Smooth muscle cell of the umbilical artery (primary cell): Measurements from ENCODE around the gene RCN2. TPM values are rescaled to one million over a fixed set of nuclear protein-coding genes. Genes with fewer than 3 reads are reported as not detected.

Experiments
- total RNA-seq: library from RNA; depleted of rRNA; stranded (reverse); fragments of >200 nt; gene quantifications from 2 replicates; pipeline ENCODE4 v1.2.3, GENCODE V29; 2014

The RCN2 gene, protein sequence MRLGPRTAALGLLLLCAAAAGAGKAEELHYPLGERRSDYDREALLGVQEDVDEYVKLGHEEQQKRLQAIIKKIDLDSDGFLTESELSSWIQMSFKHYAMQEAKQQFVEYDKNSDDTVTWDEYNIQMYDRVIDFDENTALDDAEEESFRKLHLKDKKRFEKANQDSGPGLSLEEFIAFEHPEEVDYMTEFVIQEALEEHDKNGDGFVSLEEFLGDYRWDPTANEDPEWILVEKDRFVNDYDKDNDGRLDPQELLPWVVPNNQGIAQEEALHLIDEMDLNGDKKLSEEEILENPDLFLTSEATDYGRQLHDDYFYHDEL
- total RNA-seq, result 132 and 138 TPM in 2 replicates

DNA sequence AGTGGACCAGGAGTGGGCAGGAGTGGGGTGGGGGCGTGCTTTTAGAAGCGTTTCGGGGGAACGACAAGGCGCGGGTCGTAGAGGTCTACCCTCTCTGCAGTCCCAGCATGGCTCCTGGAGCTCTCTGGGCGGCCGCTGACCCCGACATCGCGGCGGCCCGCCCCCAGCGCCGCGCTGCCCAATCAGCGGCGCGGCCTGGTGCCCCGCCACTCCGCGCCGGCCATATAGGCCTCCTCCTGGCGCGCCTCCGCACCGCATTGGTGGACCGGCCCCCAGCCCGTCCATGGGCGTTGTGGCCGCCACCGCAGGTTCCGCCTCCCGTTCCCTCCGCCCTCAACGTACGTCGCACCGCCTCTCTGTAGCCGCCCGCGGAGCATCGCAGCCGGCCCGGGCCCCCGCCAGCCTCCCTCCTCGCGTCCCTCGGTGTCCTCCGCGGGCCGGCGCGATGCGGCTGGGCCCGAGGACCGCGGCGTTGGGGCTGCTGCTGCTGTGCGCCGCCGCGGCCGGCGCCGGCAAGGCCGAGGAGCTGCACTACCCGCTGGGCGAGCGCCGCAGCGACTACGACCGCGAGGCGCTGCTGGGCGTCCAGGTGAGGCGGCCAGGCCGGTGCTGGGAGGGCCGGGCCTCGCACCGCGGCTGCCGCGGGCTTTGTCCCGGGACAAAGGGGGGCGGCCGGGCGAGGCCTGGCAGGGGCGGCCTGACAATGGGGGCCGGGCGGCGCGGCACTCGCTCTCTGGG, at the start of gene RCN2:
Gene RCN2 (plus strand): TSS at position 353 of the 738 bp plus-strand sequence. CDS start 93 bp downstream, at position 446.

DNA sequence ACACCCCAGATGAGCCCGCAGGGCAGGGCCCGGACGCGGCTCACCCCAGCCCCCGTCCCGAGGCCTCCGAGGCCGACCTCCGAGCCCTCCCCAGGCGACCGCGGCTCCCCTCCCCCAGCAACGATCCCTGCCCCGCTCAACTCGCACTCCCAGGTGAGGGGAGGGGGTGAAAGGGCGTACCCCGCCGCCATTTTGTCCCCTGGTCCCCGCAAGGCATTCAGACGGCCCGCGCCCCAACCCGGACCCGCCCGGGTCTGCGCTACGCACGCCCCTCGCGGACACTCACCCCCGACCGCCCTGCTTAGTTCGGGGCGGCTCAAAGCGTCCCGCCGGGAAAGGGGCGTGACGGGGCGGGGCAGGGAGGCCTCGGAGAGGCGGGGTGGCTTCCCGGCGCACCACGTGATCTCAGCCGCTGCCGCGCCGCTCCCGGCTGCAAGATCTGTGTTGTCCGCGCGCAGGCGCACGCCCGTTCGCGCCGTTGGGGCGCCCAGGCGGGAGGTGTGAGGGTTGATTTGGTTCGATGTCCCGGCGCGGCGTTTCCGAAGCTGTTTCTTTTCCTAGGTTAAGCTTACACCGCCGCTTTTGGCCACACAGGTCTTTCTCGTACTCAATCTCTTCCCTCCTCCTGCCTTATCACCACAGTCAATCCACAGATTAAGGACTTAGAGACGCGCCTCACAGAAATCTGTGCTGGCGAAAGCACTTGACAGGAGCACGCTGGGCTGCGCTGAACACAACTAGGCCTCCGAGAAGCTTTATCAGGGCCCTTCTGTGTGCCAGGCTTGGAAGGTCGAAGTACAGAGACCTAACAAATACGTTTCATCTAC, 26.3 kb upstream of the RCN2 start, which contains the start of gene SCAPER:
Gene SCAPER (minus strand): TSS at position 328 of the 827 bp plus-strand sequence. CDS start 21,523 bp downstream, outside the sequence.

DNA sequence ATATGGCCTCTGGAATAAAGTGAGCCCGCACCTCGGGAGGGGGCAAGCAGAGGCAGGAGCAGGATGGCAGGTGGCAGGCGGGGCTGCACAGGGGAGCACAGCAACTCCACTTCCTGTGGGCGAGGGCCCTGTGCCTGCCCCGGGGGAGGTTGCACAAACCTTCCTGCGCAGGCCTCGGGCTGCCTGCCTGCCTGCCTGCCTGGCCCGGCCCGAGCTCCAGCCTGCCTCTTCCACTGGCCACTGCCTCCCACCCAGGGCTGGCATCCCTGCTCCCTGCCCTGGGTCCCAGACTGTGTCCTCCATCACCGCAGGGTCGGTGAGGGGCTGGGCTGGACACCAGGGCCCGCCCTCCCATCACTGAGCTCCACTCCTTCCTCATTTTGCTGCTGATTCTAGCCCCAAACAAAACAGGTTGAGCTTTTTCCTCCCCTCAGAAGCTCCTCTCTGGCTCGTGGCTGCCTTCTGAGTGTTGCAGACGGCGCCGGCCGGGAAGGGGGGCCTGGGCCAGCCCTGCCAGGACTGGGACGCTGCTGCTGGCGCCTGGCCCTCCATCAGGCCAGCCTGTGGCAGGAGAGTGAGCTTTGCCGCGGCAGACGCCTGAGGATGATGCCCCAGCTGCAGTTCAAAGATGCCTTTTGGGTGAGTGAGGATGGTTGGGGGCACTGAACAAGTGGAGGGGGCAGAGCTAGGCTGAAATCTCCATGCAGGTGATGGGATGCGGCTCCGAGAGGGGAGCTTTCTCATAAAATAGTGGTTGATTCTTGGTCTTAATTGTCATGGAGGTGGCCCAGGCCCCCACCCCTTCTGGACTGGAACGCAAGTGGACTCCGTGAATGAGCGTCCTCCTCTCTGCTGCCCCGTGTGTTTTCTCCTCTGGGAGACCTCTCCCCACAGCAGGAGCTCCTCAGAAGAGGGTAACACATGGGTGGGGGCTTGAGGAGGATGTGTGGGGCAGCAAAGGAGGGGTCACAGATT, 63.7 kb downstream of the RCN2 start, which contains the start of gene PSTPIP1:
Gene PSTPIP1 (plus strand): TSS at position 156 of the 975 bp plus-strand sequence. CDS start 448 bp downstream, at position 604.

Other genes with a start within 250 kb of the RCN2 start
- gene SCAPER, start 26.4 kb upstream of the RCN2 start, total RNA-seq, result 6.8 and 8.0 TPM in 2 replicates
- gene PSTPIP1, start 63.4 kb downstream of the RCN2 start, total RNA-seq, result not detected in 2 replicates
- gene TSPAN3, start 139.4 kb downstream of the RCN2 start, total RNA-seq, result 265 and 269 TPM in 2 replicates